ENCODE data around the gene ALB.

The ALB gene

DNA sequence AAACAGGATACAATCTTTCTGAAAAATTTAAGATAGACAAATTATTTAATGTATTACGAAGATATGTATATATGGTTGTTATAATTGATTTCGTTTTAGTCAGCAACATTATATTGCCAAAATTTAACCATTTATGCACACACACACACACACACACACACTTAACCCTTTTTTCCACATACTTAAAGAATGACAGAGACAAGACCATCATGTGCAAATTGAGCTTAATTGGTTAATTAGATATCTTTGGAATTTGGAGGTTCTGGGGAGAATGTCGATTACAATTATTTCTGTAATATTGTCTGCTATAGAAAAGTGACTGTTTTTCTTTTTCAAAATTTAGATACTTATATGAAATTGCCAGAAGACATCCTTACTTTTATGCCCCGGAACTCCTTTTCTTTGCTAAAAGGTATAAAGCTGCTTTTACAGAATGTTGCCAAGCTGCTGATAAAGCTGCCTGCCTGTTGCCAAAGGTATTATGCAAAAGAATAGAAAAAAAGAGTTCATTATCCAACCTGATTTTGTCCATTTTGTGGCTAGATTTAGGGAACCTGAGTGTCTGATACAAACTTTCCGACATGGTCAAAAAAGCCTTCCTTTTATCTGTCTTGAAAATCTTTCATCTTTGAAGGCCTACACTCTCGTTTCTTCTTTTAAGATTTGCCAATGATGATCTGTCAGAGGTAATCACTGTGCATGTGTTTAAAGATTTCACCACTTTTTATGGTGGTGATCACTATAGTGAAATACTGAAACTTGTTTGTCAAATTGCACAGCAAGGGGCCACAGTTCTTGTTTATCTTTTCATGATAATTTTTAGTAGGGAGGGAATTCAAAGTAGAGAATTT, 5.2 kb downstream of the ALB start:
- DNase-seq (ENCODE audit: low read depth), result no peak

DNA sequence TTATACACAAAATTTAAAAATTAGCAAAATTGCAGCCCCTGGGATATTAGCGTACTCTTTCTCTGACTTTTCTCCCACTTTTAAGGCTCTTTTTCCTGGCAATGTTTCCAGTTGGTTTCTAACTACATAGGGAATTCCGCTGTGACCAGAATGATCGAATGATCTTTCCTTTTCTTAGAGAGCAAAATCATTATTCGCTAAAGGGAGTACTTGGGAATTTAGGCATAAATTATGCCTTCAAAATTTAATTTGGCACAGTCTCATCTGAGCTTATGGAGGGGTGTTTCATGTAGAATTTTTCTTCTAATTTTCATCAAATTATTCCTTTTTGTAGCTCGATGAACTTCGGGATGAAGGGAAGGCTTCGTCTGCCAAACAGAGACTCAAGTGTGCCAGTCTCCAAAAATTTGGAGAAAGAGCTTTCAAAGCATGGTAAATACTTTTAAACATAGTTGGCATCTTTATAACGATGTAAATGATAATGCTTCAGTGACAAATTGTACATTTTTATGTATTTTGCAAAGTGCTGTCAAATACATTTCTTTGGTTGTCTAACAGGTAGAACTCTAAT, 6.0 kb downstream of the ALB start:
- DNase-seq (ENCODE audit: low read depth), result no peak

DNA sequence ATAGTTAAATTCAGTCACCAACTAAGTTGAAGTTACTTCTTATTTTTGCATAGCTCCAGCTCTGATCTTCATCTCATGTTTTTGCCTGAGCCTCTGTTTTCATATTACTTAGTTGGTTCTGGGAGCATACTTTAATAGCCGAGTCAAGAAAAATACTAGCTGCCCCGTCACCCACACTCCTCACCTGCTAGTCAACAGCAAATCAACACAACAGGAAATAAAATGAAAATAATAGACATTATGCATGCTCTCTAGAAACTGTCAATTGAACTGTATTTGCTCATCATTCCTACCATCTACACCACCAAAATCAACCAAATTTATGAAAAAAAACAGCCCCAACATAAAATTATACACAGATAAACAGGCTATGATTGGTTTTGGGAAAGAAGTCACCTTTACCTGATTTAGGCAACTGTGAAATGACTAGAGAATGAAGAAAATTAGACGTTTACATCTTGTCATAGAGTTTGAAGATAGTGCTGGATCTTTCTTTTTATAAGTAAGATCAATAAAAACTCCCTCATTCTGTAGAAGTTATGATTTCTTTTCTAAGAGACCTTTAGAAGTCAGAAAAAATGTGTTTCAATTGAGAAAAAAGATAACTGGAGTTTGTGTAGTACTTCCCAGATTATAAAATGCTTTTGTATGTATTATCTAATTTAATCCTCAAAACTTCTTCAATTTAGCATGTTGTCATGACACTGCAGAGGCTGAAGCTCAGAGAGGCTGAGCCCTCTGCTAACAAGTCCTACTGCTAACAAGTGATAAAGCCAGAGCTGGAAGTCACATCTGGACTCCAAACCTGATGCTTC, 7.0 kb downstream of the ALB start:
- no peak for DNase-seq (ENCODE audit: low read depth)

DNA sequence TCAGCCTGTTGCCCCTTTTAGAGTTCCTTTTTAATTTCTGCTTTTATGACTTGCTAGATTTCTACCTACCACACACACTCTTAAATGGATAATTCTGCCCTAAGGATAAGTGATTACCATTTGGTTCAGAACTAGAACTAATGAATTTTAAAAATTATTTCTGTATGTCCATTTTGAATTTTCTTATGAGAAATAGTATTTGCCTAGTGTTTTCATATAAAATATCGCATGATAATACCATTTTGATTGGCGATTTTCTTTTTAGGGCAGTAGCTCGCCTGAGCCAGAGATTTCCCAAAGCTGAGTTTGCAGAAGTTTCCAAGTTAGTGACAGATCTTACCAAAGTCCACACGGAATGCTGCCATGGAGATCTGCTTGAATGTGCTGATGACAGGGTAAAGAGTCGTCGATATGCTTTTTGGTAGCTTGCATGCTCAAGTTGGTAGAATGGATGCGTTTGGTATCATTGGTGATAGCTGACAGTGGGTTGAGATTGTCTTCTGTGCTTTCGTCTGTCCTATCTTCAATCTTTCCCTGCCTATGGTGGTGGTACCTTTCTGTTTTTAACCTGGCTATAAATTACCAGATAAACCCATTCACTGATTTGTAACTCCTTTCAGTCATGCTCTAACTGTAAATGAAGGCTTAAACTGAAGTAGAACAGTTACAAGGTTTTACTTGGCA, 7.8 kb downstream of the ALB start:
- DNase-seq (ENCODE audit: low read depth), result no peak

DNA sequence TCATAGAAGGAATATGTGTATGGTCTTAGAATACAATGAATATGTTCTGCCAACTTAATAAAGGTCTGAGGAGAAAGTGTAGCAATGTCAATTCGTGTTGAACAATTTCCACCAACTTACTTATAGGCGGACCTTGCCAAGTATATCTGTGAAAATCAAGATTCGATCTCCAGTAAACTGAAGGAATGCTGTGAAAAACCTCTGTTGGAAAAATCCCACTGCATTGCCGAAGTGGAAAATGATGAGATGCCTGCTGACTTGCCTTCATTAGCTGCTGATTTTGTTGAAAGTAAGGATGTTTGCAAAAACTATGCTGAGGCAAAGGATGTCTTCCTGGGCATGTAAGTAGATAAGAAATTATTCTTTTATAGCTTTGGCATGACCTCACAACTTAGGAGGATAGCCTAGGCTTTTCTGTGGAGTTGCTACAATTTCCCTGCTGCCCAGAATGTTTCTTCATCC, 9.2 kb downstream of the ALB start:
- no peak for DNase-seq (ENCODE audit: low read depth)

- no peak for DNase-seq (ENCODE audit: low read depth)
These were observed 10.8 kb downstream of the ALB start for GRCh38 chr4:73414936-73415271.

DNA sequence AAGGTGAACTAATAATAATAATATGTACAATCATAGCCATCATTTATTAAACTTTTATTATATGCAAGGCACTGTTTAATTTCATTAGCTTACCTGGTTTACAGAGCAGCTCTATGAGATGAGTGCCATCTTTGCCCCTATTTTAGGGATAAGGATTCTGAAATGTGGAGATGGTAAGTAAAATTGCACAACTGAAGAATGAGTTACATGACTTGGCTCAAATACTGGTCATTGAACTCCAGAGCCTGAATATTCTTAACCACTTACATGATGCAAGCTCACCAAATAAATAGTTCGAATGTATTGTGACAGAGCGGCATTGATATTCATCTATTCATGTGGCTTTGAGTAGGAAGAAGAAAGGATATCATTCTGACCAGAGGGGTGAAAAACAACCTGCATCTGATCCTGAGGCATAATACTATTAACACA, 11.7 kb downstream of the ALB start:
- DNase-seq (ENCODE audit: low read depth), result no peak

- no peak for DNase-seq (ENCODE audit: low read depth)
These were observed 12.5 kb downstream of the ALB start for GRCh38 chr4:73416423-73417087.

DNA sequence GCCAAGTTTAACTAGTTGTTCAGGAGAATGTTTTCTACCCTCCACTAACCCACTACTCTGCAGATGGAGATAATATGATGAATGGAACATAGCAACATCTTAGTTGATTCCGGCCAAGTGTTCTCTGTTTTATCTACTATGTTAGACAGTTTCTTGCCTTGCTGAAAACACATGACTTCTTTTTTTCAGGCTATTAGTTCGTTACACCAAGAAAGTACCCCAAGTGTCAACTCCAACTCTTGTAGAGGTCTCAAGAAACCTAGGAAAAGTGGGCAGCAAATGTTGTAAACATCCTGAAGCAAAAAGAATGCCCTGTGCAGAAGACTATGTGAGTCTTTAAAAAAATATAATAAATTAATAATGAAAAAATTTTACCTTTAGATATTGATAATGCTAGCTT, 13.3 kb downstream of the ALB start:
- no peak for DNase-seq (ENCODE audit: low read depth)

GRCh38 chr4:73417973-73418372, 13.9 kb downstream of the ALB start:
- peak; percentile 15 for DNase-seq (ENCODE audit: low read depth)

GRCh38 chr4:73418677-73419076, 14.6 kb downstream of the ALB start:
- no peak for DNase-seq (ENCODE audit: low read depth)

DNA sequence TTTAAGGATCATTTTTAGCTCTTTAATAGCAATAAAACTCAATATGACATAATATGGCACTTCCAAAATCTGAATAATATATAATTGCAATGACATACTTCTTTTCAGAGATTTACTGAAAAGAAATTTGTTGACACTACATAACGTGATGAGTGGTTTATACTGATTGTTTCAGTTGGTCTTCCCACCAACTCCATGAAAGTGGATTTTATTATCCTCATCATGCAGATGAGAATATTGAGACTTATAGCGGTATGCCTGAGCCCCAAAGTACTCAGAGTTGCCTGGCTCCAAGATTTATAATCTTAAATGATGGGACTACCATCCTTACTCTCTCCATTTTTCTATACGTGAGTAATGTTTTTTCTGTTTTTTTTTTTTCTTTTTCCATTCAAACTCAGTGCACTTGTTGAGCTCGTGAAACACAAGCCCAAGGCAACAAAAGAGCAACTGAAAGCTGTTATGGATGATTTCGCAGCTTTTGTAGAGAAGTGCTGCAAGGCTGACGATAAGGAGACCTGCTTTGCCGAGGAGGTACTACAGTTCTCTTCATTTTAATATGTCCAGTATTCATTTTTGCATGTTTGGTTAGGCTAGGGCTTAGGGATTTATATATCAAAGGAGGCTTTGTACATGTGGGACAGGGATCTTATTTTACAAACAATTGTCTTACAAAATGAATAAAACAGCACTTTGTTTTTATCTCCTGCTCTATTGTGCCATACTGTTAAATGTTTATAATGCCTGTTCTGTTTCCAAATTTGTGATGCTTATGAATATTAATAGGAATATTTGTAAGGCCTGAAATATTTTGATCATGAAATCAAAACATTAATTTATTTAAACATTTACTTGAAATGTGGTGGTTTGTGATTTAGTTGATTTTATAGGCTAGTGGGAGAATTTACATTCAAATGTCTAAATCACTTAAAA, 15.3 kb downstream of the ALB start:
- no peak for DNase-seq (ENCODE audit: low read depth)

DNA sequence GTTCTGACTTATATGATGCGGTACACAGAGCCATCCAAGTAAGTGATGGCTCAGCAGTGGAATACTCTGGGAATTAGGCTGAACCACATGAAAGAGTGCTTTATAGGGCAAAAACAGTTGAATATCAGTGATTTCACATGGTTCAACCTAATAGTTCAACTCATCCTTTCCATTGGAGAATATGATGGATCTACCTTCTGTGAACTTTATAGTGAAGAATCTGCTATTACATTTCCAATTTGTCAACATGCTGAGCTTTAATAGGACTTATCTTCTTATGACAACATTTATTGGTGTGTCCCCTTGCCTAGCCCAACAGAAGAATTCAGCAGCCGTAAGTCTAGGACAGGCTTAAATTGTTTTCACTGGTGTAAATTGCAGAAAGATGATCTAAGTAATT, 16.5 kb downstream of the ALB start:
- no peak for DNase-seq (ENCODE audit: low read depth)

DNA sequence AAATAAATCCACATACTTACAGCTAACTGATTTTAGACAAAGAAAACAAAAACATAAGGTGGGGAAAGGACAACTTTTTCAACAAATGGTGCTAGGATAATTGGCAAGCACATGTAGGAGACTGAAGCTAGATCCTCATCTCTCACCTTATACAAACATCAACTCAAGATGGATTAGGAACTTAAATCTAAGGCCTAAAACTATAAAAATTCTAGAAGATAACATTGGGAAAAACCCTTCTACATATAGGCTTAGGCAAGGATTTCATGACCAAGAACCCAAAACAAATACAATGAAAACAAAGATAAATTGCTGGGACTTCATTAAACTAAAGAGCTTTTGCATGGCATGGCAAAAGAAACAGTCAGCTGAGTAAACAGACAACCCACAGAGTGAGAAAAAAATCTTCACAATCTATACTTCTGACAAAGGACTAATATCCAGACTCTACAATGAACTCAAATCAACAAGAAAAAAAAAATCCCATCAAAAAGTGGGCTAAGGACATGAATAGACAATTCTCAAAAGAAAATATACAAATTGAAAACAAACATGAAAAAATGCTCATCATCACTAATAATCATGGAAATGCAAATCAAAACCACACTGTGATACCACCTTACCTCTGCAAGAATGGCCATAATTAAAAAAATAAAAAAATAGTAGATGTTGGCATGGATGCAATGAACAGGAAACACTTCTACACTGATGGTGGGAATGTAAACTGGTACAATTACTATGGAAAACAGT, 17.8 kb downstream of the ALB start:
- DNase-seq (ENCODE audit: low read depth), result no peak

DNA sequence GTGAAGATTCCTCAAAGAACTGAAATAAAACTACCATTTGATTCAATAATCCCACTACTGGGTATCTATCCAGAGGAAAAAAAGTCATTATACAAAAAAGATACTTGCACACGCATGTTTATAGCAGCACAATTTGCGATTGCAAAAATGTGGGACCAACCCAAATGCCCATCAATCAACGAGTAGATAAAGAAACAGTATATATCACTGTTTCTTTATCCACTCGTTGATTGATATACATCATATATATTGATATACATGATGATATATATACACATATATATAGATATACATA, 18.3 kb downstream of the ALB start:
- no peak for DNase-seq (ENCODE audit: low read depth)

- no peak for DNase-seq (ENCODE audit: low read depth)
These were observed 19.1 kb downstream of the ALB start for GRCh38 chr4:73423184-73423583.

- DNase-seq (ENCODE audit: low read depth), result no peak
These were observed 22.6 kb downstream of the ALB start for GRCh38 chr4:73426666-73427065.

DNA sequence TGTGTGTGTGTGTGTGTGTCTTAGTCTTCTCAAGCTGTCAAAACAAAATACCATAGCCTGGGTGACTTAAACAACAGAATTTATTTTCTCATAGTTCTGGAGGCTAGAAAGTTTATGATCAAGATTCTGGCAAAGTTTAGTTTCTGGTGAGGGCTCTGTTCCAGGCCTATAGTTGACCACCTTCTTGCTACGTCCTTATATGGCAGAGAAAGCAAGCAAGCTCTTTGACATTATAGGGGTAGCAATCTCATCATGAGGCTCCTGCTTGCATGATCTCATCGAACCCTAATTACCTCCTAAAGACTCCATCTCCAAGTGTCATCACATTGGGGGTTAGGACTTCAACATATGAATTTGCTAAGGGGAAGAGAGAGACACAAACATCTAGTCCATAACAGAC, 25.0 kb downstream of the ALB start:
- no peak for DNase-seq (ENCODE audit: low read depth)

GRCh38 chr4:73429826-73430587, 25.9 kb downstream of the ALB start:
- DNase-seq (ENCODE audit: low read depth), result no peak

GRCh38 chr4:73431813-73432168, 27.7 kb downstream of the ALB start:
- DNase-seq (ENCODE audit: low read depth), result no peak

Measured in ELR (cell line).